Trophoblast cell (in vitro differentiated cells and primary cell): ENCODE results near the gene NHERF2.

Experiments
- DNase-seq, 2 donors: peaks; one replicate each; pipeline ENCODE4 v3.0.0-alpha.2; 2016
- H2AFZ ChIP-seq: 2 replicates; pipeline ENCODE4 v1.6.1; 2013; ENCODE audit warnings: low read length, moderate library complexity, mild to moderate bottlenecking; ENCODE audit not compliant: insufficient read depth, poor library complexity
- H2AK5ac ChIP-seq: 2 replicates; pipeline ENCODE4 v1.6.1; 2013; ENCODE audit warnings: mild to moderate bottlenecking, low read length
- H2BK120ac ChIP-seq: 2 replicates; pipeline ENCODE4 v1.6.1; 2013; ENCODE audit warnings: low read length, mild to moderate bottlenecking, moderate library complexity; ENCODE audit not compliant: insufficient read depth, poor library complexity
- H2BK12ac ChIP-seq: 2 replicates; pipeline ENCODE4 v1.6.1; 2013; ENCODE audit warnings: mild to moderate bottlenecking, low read length, moderate library complexity
- H2BK5ac ChIP-seq: 2 replicates; pipeline ENCODE4 v1.6.1; 2013; ENCODE audit warnings: low read length, low read depth, moderate library complexity, mild to moderate bottlenecking; ENCODE audit not compliant: poor library complexity
- H3K14ac ChIP-seq: 2 replicates; pipeline ENCODE4 v1.6.1; 2013; ENCODE audit warnings: mild to moderate bottlenecking, low read length
- H3K18ac ChIP-seq: 2 replicates; pipeline ENCODE4 v1.6.1; 2013; ENCODE audit warnings: mild to moderate bottlenecking, low read length
- H3K23ac ChIP-seq: 2 replicates; pipeline ENCODE4 v1.6.1; 2013; ENCODE audit warnings: low read length
- H3K27ac ChIP-seq: 2 replicates; pipeline ENCODE4 v1.5.1; 2013; ENCODE audit warnings: low read depth, mild to moderate bottlenecking, inconsistent platforms, low read length, moderate library complexity
- H3K27me3 ChIP-seq: 2 replicates; pipeline ENCODE4 v1.6.1; 2013; ENCODE audit warnings: inconsistent platforms, mild to moderate bottlenecking, low read length, moderate library complexity; ENCODE audit not compliant: insufficient read depth
- H3K36me3 ChIP-seq, 2 experiments: 1 replicate in 1 of 2; 2 replicates in 1 of 2; pipeline ENCODE4 v1.6.1; 2013; ENCODE audit warnings: low read length in 2 of 2, mild to moderate bottlenecking in 2 of 2, moderate library complexity in 1 of 2; ENCODE audit not compliant: insufficient read depth in 2 of 2, control insufficient read depth in 1 of 2
- H3K4ac ChIP-seq: 2 replicates; pipeline ENCODE4 v1.6.1; 2013; ENCODE audit warnings: low read depth, mild to moderate bottlenecking, low read length, moderate library complexity
- H3K4me1 ChIP-seq, 2 experiments: 1 replicate in 1 of 2; 2 replicates in 1 of 2; pipeline ENCODE4 v1.6.1; 2013; ENCODE audit warnings: low read length in 2 of 2, mild to moderate bottlenecking in 2 of 2, moderate library complexity in 1 of 2; ENCODE audit not compliant: insufficient read depth in 2 of 2, control insufficient read depth in 1 of 2
- H3K4me2 ChIP-seq: 2 replicates; pipeline ENCODE4 v1.6.1; 2013; ENCODE audit warnings: inconsistent platforms, mild to moderate bottlenecking, low read length, moderate library complexity
- H3K4me3 ChIP-seq: 2 replicates; pipeline ENCODE4 v1.5.1; 2013; ENCODE audit warnings: mild to moderate bottlenecking, low read depth, low read length, inconsistent platforms
- H3K79me1 ChIP-seq: one replicate; pipeline ENCODE4 v1.6.1; 2013; ENCODE audit warnings: low read length
- H3K79me2 ChIP-seq: 2 replicates; pipeline ENCODE4 v1.6.1; 2013; ENCODE audit warnings: low read length, mild to moderate bottlenecking; ENCODE audit not compliant: control insufficient read depth, insufficient read depth, poor library complexity
- H3K9ac ChIP-seq: 2 replicates; pipeline ENCODE4 v1.6.1; 2013; ENCODE audit warnings: mild to moderate bottlenecking, low read length
- H3K9me3 ChIP-seq: 2 replicates; pipeline ENCODE4 v1.6.1; 2013; ENCODE audit warnings: low read depth, mild to moderate bottlenecking, control low read depth, inconsistent platforms, low read length; ENCODE audit not compliant: insufficient read depth
- H4K12ac ChIP-seq: 2 replicates; pipeline ENCODE4 v1.6.1; 2013; ENCODE audit warnings: low read depth, mild to moderate bottlenecking, low read length, moderate library complexity
- H4K8ac ChIP-seq: 2 replicates; pipeline ENCODE4 v1.6.1; 2013; ENCODE audit warnings: low read depth, mild to moderate bottlenecking, low read length, moderate library complexity
- H4K91ac ChIP-seq: one replicate; pipeline ENCODE4 v1.6.1; 2013; ENCODE audit warnings: low read depth, mild to moderate bottlenecking, low read length, moderate library complexity
- WGBS: extraction: QIAGEN DNeasy Blood & Tissue Kit; methylation state at CpG from one replicate; pipeline ENCODE4 v1.1.7; 2013; ENCODE audit warnings: missing lambda C conversion rate; ENCODE audit not compliant: insufficient read length, insufficient coverage; ENCODE audit errors: extremely low coverage; 5-methylcytosine and 5-hydroxymethylcytosine counted together

NHERF2 gene

GRCh38 chr16:2028146-2028545 is 1.4 kb downstream of the NHERF2 start:
- Histone ChIP-seq H3K79me1 (peaks cover 16% of the 10 kb centered on the region), H3K4me3 (no peak overlapping the region), H2AFZ (no peak overlapping the region), H3K18ac (peak overlapping the region; percentile 10), H3K4me1 (peaks cover 23 to 26% of the 10 kb centered on the region in 2 experiments), H3K79me2 (no peaks in the 10 kb centered on the region), H3K14ac (peak overlapping the region; percentile 34), H3K27ac (no peak overlapping the region), H4K8ac (no peak overlapping the region), H4K91ac (no peak overlapping the region), H3K4ac (no peak overlapping the region), H3K4me2 (peak overlapping the region; percentile 9), H3K27me3 (no peaks in the 10 kb centered on the region), H4K12ac (no peak overlapping the region), H2BK5ac (no peak overlapping the region), H2BK120ac (no peak overlapping the region), H3K23ac (no peak overlapping the region), H3K9ac (no peak overlapping the region), H3K9me3 (peaks cover 3% of the 10 kb centered on the region), H2AK5ac (peak overlapping the region; percentile 16), H3K36me3 (peaks cover 5 to 8% of the 10 kb centered on the region in 2 experiments), H2BK12ac (peak overlapping the region; percentile 16)
- no CpG with 5 or more reads among the region's 3 CpGs for WGBS
- no peak for DNase-seq

GRCh38 chr16:2028620-2029220 is 2.0 kb downstream of the NHERF2 start:
- no peak overlapping the region for H2BK120ac ChIP-seq
- peaks cover 5 to 8% of the 10 kb centered on the region in 2 experiments for H3K36me3 ChIP-seq
- H3K4me3 ChIP-seq: no peak overlapping the region
- WGBS: no CpG with 5 or more reads among the region's 18 CpGs
- H3K9me3 ChIP-seq: peaks cover 3% of the 10 kb centered on the region
- H3K27ac ChIP-seq: no peak overlapping the region
- no peak overlapping the region for H3K18ac ChIP-seq
- H4K12ac ChIP-seq: no peak overlapping the region
- H3K23ac ChIP-seq: no peak overlapping the region
- no peak for DNase-seq
- no peak overlapping the region for H3K14ac ChIP-seq
- no peak overlapping the region for H3K4ac ChIP-seq
- H3K9ac ChIP-seq: no peak overlapping the region
- no peak overlapping the region for H2AFZ ChIP-seq
- peaks cover 25 to 26% of the 10 kb centered on the region in 2 experiments for H3K4me1 ChIP-seq
- H3K27me3 ChIP-seq: no peaks in the 10 kb centered on the region
- no peak overlapping the region for H4K8ac ChIP-seq
- H2BK5ac ChIP-seq: no peak overlapping the region
- no peaks in the 10 kb centered on the region for H3K79me2 ChIP-seq
- H2AK5ac ChIP-seq: no peak overlapping the region
- H4K91ac ChIP-seq: no peak overlapping the region
- H2BK12ac ChIP-seq: no peak overlapping the region
- peaks cover 16% of the 10 kb centered on the region for H3K79me1 ChIP-seq
- H3K4me2 ChIP-seq: no peak overlapping the region

- no peaks in the 10 kb centered on the region for H3K79me2 ChIP-seq
- H4K12ac ChIP-seq: no peak overlapping the region
- DNase-seq: no peak
- H2BK5ac ChIP-seq: no peak overlapping the region
- no peak overlapping the region for H2BK120ac ChIP-seq
- peaks cover 5 to 8% of the 10 kb centered on the region in 2 experiments for H3K36me3 ChIP-seq
- H4K8ac ChIP-seq: no peak overlapping the region
- no peak overlapping the region for H3K4ac ChIP-seq
- peaks cover 3% of the 10 kb centered on the region for H3K9me3 ChIP-seq
- H3K4me2 ChIP-seq: no peak overlapping the region
- H2BK12ac ChIP-seq: no peak overlapping the region
- H3K27ac ChIP-seq: no peak overlapping the region
- no peak overlapping the region for H2AK5ac ChIP-seq
- H3K9ac ChIP-seq: no peak overlapping the region
- H3K23ac ChIP-seq: no peak overlapping the region
- H3K14ac ChIP-seq: no peak overlapping the region
- peaks cover 16% of the 10 kb centered on the region for H3K79me1 ChIP-seq
- H3K4me1 ChIP-seq: peaks cover 23 to 27% of the 10 kb centered on the region in 2 experiments
- WGBS: no CpG with 5 or more reads among the region's 22 CpGs
- H4K91ac ChIP-seq: no peak overlapping the region
- no peak overlapping the region for H2AFZ ChIP-seq
- no peaks in the 10 kb centered on the region for H3K27me3 ChIP-seq
- H3K4me3 ChIP-seq: no peak overlapping the region
- H3K18ac ChIP-seq: no peak overlapping the region
These were observed 2.6 kb downstream of the NHERF2 start for GRCh38 chr16:2029350-2029749.

GRCh38 chr16:2030036-2030435 is 3.3 kb downstream of the NHERF2 start:
- peaks cover 26 to 32% of the 10 kb centered on the region in 2 experiments for H3K4me1 ChIP-seq
- no peak overlapping the region for H3K4ac ChIP-seq
- peaks cover 3% of the 10 kb centered on the region for H3K9me3 ChIP-seq
- WGBS: no CpG with 5 or more reads among the region's 11 CpGs
- H3K79me1 ChIP-seq: peaks cover 16% of the 10 kb centered on the region
- H3K14ac ChIP-seq: no peak overlapping the region
- H3K4me3 ChIP-seq: no peak overlapping the region
- H2AFZ ChIP-seq: no peak overlapping the region
- no peak for DNase-seq
- no peak overlapping the region for H2BK12ac ChIP-seq
- H3K18ac ChIP-seq: no peak overlapping the region
- no peaks in the 10 kb centered on the region for H3K27me3 ChIP-seq
- H4K12ac ChIP-seq: no peak overlapping the region
- H3K27ac ChIP-seq: no peak overlapping the region
- H2BK120ac ChIP-seq: no peak overlapping the region
- peaks cover 5 to 8% of the 10 kb centered on the region in 2 experiments for H3K36me3 ChIP-seq
- H3K79me2 ChIP-seq: no peaks in the 10 kb centered on the region
- no peak overlapping the region for H4K91ac ChIP-seq
- H2AK5ac ChIP-seq: no peak overlapping the region
- no peak overlapping the region for H2BK5ac ChIP-seq
- H3K4me2 ChIP-seq: no peak overlapping the region
- H4K8ac ChIP-seq: no peak overlapping the region
- no peak overlapping the region for H3K9ac ChIP-seq
- H3K23ac ChIP-seq: no peak overlapping the region
